ENCODE results near the gene GBF1.

The GBF1 gene

GRCh38 chr10:102311025-102311420 lies 65.7 kb downstream of the GBF1 start:
- Histone ChIP-seq H3K9ac (ENCODE audit: low read length) (no peak overlapping the region), H3K27me3 (ENCODE audit: control insufficient read depth, insufficient read depth, low read length) (no peaks in the 10 kb centered on the region), H3K36me3 (ENCODE audit: control insufficient read depth, insufficient read depth, low read length) (no peaks in the 10 kb centered on the region), H3K9me3 (ENCODE audit: control insufficient read depth, low read length) (no peaks in the 10 kb centered on the region), H3K4me3 (ENCODE audit: low read length) (no peak overlapping the region), H3K4me1 (ENCODE audit: control insufficient read depth, insufficient read depth, low read length) (peaks cover 10% of the 10 kb centered on the region)

GRCh38 chr10:102312683-102313082 lies 67.4 kb downstream of the GBF1 start:
- Histone ChIP-seq H3K9ac (ENCODE audit: low read length) (no peak overlapping the region), H3K36me3 (ENCODE audit: control insufficient read depth, insufficient read depth, low read length) (no peaks in the 10 kb centered on the region), H3K4me1 (ENCODE audit: control insufficient read depth, insufficient read depth, low read length) (peaks cover 10% of the 10 kb centered on the region), H3K27me3 (ENCODE audit: control insufficient read depth, insufficient read depth, low read length) (no peaks in the 10 kb centered on the region), H3K9me3 (ENCODE audit: control insufficient read depth, low read length) (no peaks in the 10 kb centered on the region), H3K4me3 (ENCODE audit: low read length) (no peak overlapping the region)

GRCh38 chr10:102313221-102313896 lies 68.0 kb downstream of the GBF1 start:
- Histone ChIP-seq H3K27me3 (ENCODE audit: control insufficient read depth, insufficient read depth, low read length) (no peaks in the 10 kb centered on the region), H3K4me1 (ENCODE audit: control insufficient read depth, insufficient read depth, low read length) (peaks cover 10% of the 10 kb centered on the region), H3K4me3 (ENCODE audit: low read length) (no peak overlapping the region), H3K36me3 (ENCODE audit: control insufficient read depth, insufficient read depth, low read length) (no peaks in the 10 kb centered on the region), H3K9ac (ENCODE audit: low read length) (no peak overlapping the region), H3K9me3 (ENCODE audit: control insufficient read depth, low read length) (no peaks in the 10 kb centered on the region)

GRCh38 chr10:102314801-102315200 lies 69.5 kb downstream of the GBF1 start:
- Histone ChIP-seq H3K36me3 (ENCODE audit: control insufficient read depth, insufficient read depth, low read length) (no peaks in the 10 kb centered on the region), H3K27me3 (ENCODE audit: control insufficient read depth, insufficient read depth, low read length) (no peaks in the 10 kb centered on the region), H3K9ac (ENCODE audit: low read length) (no peak overlapping the region), H3K4me1 (ENCODE audit: control insufficient read depth, insufficient read depth, low read length) (peaks cover 10% of the 10 kb centered on the region), H3K4me3 (ENCODE audit: low read length) (no peak overlapping the region), H3K9me3 (ENCODE audit: control insufficient read depth, low read length) (no peaks in the 10 kb centered on the region)

- H3K9ac ChIP-seq (ENCODE audit: low read length), result no peak overlapping the region
- no peaks in the 10 kb centered on the region for H3K36me3 ChIP-seq (ENCODE audit: control insufficient read depth, insufficient read depth, low read length)
- H3K4me3 ChIP-seq (ENCODE audit: low read length), result no peak overlapping the region
- H3K27me3 ChIP-seq (ENCODE audit: control insufficient read depth, insufficient read depth, low read length), result no peaks in the 10 kb centered on the region
- H3K4me1 ChIP-seq (ENCODE audit: control insufficient read depth, insufficient read depth, low read length), result peaks cover 10% of the 10 kb centered on the region
- H3K9me3 ChIP-seq (ENCODE audit: control insufficient read depth, low read length), result no peaks in the 10 kb centered on the region
Measured at GRCh38 chr10:102316421-102316820, 71.1 kb downstream of the GBF1 start.

- no peaks in the 10 kb centered on the region for H3K9me3 ChIP-seq (ENCODE audit: control insufficient read depth, low read length)
- no peaks in the 10 kb centered on the region for H3K36me3 ChIP-seq (ENCODE audit: control insufficient read depth, insufficient read depth, low read length)
- no peak overlapping the region for H3K4me3 ChIP-seq (ENCODE audit: low read length)
- no peaks in the 10 kb centered on the region for H3K27me3 ChIP-seq (ENCODE audit: control insufficient read depth, insufficient read depth, low read length)
- no peak overlapping the region for H3K9ac ChIP-seq (ENCODE audit: low read length)
- H3K4me1 ChIP-seq (ENCODE audit: control insufficient read depth, insufficient read depth, low read length), result peaks cover 4% of the 10 kb centered on the region
Measured at GRCh38 chr10:102322914-102323313, 77.6 kb downstream of the GBF1 start.

- no peaks in the 10 kb centered on the region for H3K36me3 ChIP-seq (ENCODE audit: control insufficient read depth, insufficient read depth, low read length)
- no peaks in the 10 kb centered on the region for H3K27me3 ChIP-seq (ENCODE audit: control insufficient read depth, insufficient read depth, low read length)
- no peak overlapping the region for H3K9ac ChIP-seq (ENCODE audit: low read length)
- H3K4me3 ChIP-seq (ENCODE audit: low read length), result no peak overlapping the region
- peaks cover 4% of the 10 kb centered on the region for H3K4me1 ChIP-seq (ENCODE audit: control insufficient read depth, insufficient read depth, low read length)
- no peaks in the 10 kb centered on the region for H3K9me3 ChIP-seq (ENCODE audit: control insufficient read depth, low read length)
Measured at GRCh38 chr10:102324061-102324460, 78.7 kb downstream of the GBF1 start.

GRCh38 chr10:102326031-102326430 lies 80.7 kb downstream of the GBF1 start:
- H3K4me3 ChIP-seq (ENCODE audit: low read length), result no peak overlapping the region
- H3K4me1 ChIP-seq (ENCODE audit: control insufficient read depth, insufficient read depth, low read length), result peaks cover 4% of the 10 kb centered on the region
- H3K9ac ChIP-seq (ENCODE audit: low read length), result no peak overlapping the region
- H3K27me3 ChIP-seq (ENCODE audit: control insufficient read depth, insufficient read depth, low read length), result no peaks in the 10 kb centered on the region
- H3K9me3 ChIP-seq (ENCODE audit: control insufficient read depth, low read length), result no peaks in the 10 kb centered on the region
- no peaks in the 10 kb centered on the region for H3K36me3 ChIP-seq (ENCODE audit: control insufficient read depth, insufficient read depth, low read length)

- H3K4me1 ChIP-seq (ENCODE audit: control insufficient read depth, insufficient read depth, low read length), result peaks cover 4% of the 10 kb centered on the region
- H3K9ac ChIP-seq (ENCODE audit: low read length), result no peak overlapping the region
- H3K4me3 ChIP-seq (ENCODE audit: low read length), result no peak overlapping the region
- H3K9me3 ChIP-seq (ENCODE audit: control insufficient read depth, low read length), result no peaks in the 10 kb centered on the region
- H3K36me3 ChIP-seq (ENCODE audit: control insufficient read depth, insufficient read depth, low read length), result no peaks in the 10 kb centered on the region
- H3K27me3 ChIP-seq (ENCODE audit: control insufficient read depth, insufficient read depth, low read length), result no peaks in the 10 kb centered on the region
Measured at GRCh38 chr10:102327002-102327401, 81.7 kb downstream of the GBF1 start.

- Histone ChIP-seq H3K9ac (ENCODE audit: low read length) (no peak overlapping the region), H3K4me1 (ENCODE audit: control insufficient read depth, insufficient read depth, low read length) (peaks cover 4% of the 10 kb centered on the region), H3K4me3 (ENCODE audit: low read length) (no peak overlapping the region), H3K36me3 (ENCODE audit: control insufficient read depth, insufficient read depth, low read length) (no peaks in the 10 kb centered on the region), H3K27me3 (ENCODE audit: control insufficient read depth, insufficient read depth, low read length) (no peaks in the 10 kb centered on the region), H3K9me3 (ENCODE audit: control insufficient read depth, low read length) (no peaks in the 10 kb centered on the region)
Measured at GRCh38 chr10:102327641-102328040, 82.3 kb downstream of the GBF1 start.

- H3K9me3 ChIP-seq (ENCODE audit: control insufficient read depth, low read length), result no peaks in the 10 kb centered on the region
Measured at GRCh38 chr10:102332772-102333171, 87.4 kb downstream of the GBF1 start.

GRCh38 chr10:102334101-102334500 lies 88.8 kb downstream of the GBF1 start:
- Histone ChIP-seq H3K27me3 (ENCODE audit: control insufficient read depth, insufficient read depth, low read length) (no peaks in the 10 kb centered on the region), H3K4me1 (ENCODE audit: control insufficient read depth, insufficient read depth, low read length) (no peaks in the 10 kb centered on the region), H3K9me3 (ENCODE audit: control insufficient read depth, low read length) (no peaks in the 10 kb centered on the region), H3K4me3 (ENCODE audit: low read length) (no peak overlapping the region), H3K9ac (ENCODE audit: low read length) (no peak overlapping the region), H3K36me3 (ENCODE audit: control insufficient read depth, insufficient read depth, low read length) (no peaks in the 10 kb centered on the region)

More at GRCh38 chr10:102332772-102333171, 87.4 kb downstream of the GBF1 start:
- no peaks in the 10 kb centered on the region for H3K36me3 ChIP-seq (ENCODE audit: control insufficient read depth, insufficient read depth, low read length)
- H3K9ac ChIP-seq (ENCODE audit: low read length), result no peak overlapping the region
- peaks cover 2% of the 10 kb centered on the region for H3K4me1 ChIP-seq (ENCODE audit: control insufficient read depth, insufficient read depth, low read length)
- no peaks in the 10 kb centered on the region for H3K27me3 ChIP-seq (ENCODE audit: control insufficient read depth, insufficient read depth, low read length)
- H3K4me3 ChIP-seq (ENCODE audit: low read length), result no peak overlapping the region

GRCh38 chr10:102335184-102335583 lies 89.9 kb downstream of the GBF1 start:
- Histone ChIP-seq H3K9ac (ENCODE audit: low read length) (no peak overlapping the region), H3K36me3 (ENCODE audit: control insufficient read depth, insufficient read depth, low read length) (no peaks in the 10 kb centered on the region), H3K4me1 (ENCODE audit: control insufficient read depth, insufficient read depth, low read length) (no peaks in the 10 kb centered on the region), H3K9me3 (ENCODE audit: control insufficient read depth, low read length) (no peaks in the 10 kb centered on the region), H3K4me3 (ENCODE audit: low read length) (no peak overlapping the region), H3K27me3 (ENCODE audit: control insufficient read depth, insufficient read depth, low read length) (no peaks in the 10 kb centered on the region)
